Measurements from ENCODE around the gene MVB12B.

The MVB12B gene

DNA sequence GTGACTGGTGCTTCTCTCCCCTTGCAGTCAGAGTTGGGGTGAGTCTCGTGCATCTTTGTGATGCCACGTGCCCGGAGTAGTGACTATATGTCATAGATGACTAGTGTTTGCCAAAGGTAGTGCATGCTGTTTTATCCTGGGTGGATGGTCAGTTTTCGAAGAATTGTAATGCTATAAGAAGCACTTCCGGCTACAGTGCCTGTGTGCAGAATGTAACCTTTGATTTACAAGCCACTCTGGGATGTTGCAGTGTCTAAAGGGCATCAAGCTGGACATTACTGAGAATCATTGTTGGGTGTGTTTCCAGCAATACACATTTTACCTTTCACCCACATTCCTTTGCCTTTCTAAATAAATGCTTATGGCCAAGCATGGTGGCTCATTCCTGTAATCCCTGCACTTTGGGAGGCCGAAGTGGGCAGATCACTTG lies 16.7 kb downstream of the MVB12B start:
- no peak for DNase-seq
- TF ChIP-seq, protein P1, sequence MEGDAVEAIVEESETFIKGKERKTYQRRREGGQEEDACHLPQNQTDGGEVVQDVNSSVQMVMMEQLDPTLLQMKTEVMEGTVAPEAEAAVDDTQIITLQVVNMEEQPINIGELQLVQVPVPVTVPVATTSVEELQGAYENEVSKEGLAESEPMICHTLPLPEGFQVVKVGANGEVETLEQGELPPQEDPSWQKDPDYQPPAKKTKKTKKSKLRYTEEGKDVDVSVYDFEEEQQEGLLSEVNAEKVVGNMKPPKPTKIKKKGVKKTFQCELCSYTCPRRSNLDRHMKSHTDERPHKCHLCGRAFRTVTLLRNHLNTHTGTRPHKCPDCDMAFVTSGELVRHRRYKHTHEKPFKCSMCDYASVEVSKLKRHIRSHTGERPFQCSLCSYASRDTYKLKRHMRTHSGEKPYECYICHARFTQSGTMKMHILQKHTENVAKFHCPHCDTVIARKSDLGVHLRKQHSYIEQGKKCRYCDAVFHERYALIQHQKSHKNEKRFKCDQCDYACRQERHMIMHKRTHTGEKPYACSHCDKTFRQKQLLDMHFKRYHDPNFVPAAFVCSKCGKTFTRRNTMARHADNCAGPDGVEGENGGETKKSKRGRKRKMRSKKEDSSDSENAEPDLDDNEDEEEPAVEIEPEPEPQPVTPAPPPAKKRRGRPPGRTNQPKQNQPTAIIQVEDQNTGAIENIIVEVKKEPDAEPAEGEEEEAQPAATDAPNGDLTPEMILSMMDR (IDR thresholded peaks at IDR 0.05; ENCODE audit: low read depth, low read length, missing control alignments) = no peak
- Histone ChIP-seq H3K27ac (no peak overlapping the region), H3K27me3 (replicated peaks) (no peaks in the 10 kb centered on the region), H3K36me3 (replicated peaks) (no peaks in the 10 kb centered on the region), H3K4me3 (ENCODE audit: low read depth, low read length) (no peak overlapping the region)
- in situ Hi-C loops (cut with HindIII; ENCODE audit: low pct_ligation_motif_present, low sequenced_read_pairs) = no loop called here

DNA sequence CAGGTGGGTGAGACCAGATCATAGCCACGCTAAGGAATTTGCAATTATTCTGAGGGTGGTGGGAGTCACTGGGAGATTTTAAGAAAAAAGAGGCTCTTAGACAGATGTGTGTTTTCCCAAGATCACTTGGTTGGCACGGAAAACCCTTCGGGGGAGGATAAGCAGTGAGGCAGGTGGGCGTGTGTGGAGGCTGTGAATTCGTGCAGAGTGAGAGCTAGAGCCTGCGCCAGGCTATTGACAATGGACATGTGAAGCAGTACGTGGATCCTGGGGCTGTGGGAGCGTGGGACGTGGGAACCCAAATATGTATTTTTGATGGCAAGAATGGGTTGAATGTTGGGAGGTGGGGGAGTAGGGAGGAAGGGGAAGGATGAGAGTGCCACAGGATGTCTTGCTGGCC lies 19.4 kb downstream of the MVB12B start:
- no peaks in the 10 kb centered on the region for H3K36me3 ChIP-seq (replicated peaks)
- H3K27me3 ChIP-seq (replicated peaks) = no peaks in the 10 kb centered on the region
- DNase-seq = no peak
- TF ChIP-seq, protein P1 (IDR thresholded peaks at IDR 0.05; ENCODE audit: low read depth, low read length, missing control alignments) = no peak
- H3K4me3 ChIP-seq (ENCODE audit: low read depth, low read length) = no peak overlapping the region
- in situ Hi-C loops (cut with HindIII; ENCODE audit: low pct_ligation_motif_present, low sequenced_read_pairs) = no loop called here
- no peak overlapping the region for H3K27ac ChIP-seq

DNA sequence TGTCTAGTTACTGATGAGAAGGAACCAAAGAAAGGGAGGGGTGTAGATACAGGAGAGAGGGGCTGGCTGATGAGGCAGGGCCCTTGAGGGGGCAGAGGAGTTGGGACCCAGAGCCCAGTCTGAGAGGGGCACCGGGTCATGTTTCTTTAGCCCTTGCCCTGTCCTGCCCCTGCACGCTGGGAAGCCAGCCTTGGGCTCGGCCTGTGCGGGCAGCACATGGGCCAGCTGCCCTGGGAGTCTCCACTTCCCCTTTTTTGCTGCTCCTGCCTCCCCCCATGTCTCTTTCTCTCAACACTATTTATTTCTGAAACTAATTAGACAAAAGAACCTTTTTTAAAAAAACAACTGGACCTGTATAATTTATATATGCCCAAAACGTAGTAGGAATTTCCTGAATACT lies 20.5 kb downstream of the MVB12B start:
- Histone ChIP-seq H3K27me3 (replicated peaks) (no peaks in the 10 kb centered on the region), H3K4me3 (ENCODE audit: low read depth, low read length) (no peak overlapping the region), H3K36me3 (replicated peaks) (no peaks in the 10 kb centered on the region), H3K27ac (no peak overlapping the region)
- in situ Hi-C loops (cut with HindIII; ENCODE audit: low pct_ligation_motif_present, low sequenced_read_pairs) = no loop called here
- no peak for DNase-seq
- TF ChIP-seq, protein P1 (IDR thresholded peaks at IDR 0.05; ENCODE audit: low read depth, low read length, missing control alignments) = no peak

DNA sequence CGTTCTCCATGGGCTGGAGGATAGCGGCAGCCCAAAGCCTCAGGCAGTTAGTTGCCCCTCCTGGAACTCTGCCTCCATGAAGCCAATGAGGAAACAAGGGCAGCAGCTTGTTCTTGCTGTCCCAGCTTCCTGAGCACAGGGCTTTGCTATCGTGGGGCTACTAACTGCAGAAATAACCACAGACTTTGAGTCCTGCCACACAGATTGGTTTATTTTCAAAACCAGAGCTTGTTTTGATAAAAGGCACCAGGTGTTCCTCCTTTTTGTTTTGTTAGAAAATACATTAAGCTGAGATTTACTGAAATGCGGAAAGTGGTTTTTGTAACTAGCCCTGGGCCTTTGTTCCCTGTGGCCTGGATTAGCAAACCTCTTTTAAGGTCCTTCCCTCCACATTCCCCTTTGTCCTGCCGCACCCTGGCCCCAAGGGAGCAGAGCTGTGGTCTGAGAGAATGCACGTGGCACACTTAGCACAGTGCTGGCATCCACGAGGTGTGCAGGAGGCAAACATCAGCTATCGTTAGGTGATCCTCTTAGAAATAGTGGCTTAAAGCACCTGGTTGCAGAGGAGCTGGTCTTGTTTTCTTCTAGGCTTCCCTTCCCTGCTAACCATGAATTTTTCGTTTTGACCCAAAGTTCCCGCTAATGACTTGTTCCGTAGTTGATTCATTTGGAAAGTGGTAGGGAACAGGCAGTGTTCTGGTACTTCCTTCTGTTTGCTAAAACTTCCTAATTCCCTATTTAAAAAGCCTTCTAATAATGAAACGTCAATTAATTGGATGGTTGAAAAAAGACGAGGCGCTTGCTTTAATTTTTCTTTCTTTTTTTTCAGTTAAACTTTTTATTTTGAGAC lies 21.5 kb downstream of the MVB12B start:
- DNase-seq = no peak
- Histone ChIP-seq H3K4me3 (ENCODE audit: low read depth, low read length) (no peak overlapping the region), H3K27ac (no peak overlapping the region), H3K27me3 (replicated peaks) (no peaks in the 10 kb centered on the region), H3K36me3 (replicated peaks) (no peaks in the 10 kb centered on the region)
- TF ChIP-seq, protein P1 (IDR thresholded peaks at IDR 0.05; ENCODE audit: low read depth, low read length, missing control alignments) = no peak
- in situ Hi-C loops (cut with HindIII; ENCODE audit: low pct_ligation_motif_present, low sequenced_read_pairs) = no loop called here

DNA sequence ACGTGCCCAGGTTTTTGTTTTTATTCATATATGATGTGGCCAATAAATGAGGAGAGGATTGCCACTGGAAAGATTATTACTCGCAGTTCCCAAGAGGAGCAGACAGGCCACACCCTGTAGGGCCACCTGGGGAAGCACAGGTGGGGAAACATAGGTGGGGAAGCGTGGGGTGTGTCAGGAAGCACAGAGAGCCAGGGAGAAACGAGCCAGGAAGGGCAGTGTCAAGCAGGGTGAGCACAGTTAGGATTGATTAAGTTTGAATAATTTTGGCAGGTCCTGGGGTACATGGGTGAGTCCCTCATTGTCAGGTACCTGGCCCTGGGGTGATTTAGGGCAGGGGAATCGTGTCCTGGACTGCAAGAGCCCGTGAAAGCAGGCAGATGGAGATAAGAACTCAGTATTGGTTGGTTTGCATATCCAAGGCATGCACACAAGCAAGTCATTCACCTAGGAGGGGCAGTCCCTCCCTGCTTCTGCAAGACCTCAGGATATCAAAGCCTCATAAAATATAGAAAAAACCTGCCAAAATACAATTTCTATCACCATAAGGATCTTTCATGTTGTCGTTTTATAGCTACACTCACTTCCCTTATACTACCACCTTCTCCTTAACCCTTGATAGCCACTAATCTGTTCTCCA lies 22.4 kb downstream of the MVB12B start:
- no peak for DNase-seq
- H3K4me3 ChIP-seq (ENCODE audit: low read depth, low read length) = no peak overlapping the region
- H3K27me3 ChIP-seq (replicated peaks) = no peaks in the 10 kb centered on the region
- in situ Hi-C loops (cut with HindIII; ENCODE audit: low pct_ligation_motif_present, low sequenced_read_pairs) = no loop called here
- no peak overlapping the region for H3K27ac ChIP-seq
- H3K36me3 ChIP-seq (replicated peaks) = no peaks in the 10 kb centered on the region
- TF ChIP-seq, protein P1 (IDR thresholded peaks at IDR 0.05; ENCODE audit: low read depth, low read length, missing control alignments) = no peak
